ENCODE results near the gene MAP3K21. TPM values are rescaled to one million over a fixed set of nuclear protein-coding genes. Genes with fewer than 3 reads are reported as not detected.

Gene MAP3K21
- total and polyA plus RNA-seq, 7 donors = 0.04 to 0.49 (median 0.13) TPM

DNA sequence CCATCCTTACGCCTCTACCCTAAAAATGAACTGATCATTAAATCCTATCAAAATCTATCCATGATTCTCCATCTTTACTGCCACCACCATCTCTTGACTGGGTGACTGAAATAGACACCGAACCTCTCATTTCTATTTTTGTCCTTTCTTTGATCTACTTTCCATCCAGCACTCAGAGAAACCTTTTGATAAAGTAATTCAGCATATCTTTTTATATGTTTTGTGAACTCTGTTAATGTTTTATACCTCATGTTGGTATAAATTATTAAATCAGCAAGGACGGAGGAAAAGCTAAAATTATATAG, 45.0 kb upstream of the MAP3K21 start:
- no peak overlapping the region for H3K4me3 ChIP-seq
- DNase-seq (no peak), ATAC-seq (no peak)
- H3K27ac ChIP-seq = no peak overlapping the region
- TF ChIP-seq CTCF (IDR thresholded peaks at IDR 0.05) = no peak
- 91 to 96% (median 92%) methylated on average over 3 of the region's 3 CpGs for WGBS, 3 donors
- no peaks in the 10 kb centered on the region for H3K9me3 ChIP-seq
- no peaks in the 10 kb centered on the region for H3K4me1 ChIP-seq
- no peaks in the 10 kb centered on the region for H3K27me3 ChIP-seq (ENCODE audit: insufficient read depth in 3 of 3, low read length in 2 of 3)
- intact Hi-C loops (cut with DNase I) = no loop called here
- H3K36me3 ChIP-seq (ENCODE audit: insufficient read depth in 1 of 2, low read depth in 1 of 2) = no peaks in the 10 kb centered on the region

DNA sequence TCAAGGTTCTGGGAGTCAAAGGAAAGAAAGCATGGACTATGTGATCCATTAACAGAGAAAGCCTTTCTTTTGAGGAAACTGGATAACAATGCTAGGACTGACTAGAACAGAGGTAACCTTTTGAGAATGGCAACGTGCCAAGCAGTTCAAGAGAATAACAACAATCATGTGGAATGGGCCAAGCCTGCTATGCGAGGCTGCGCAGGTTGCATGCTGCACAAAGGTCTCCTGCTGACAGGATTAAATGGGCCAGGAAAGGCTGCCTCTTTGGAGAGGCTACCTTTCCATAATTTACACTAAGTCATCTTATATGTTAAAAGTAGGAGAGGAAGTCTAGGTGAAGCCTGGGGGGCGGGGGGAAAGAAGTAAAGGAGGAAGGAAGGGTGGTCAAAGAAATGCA, 37.8 kb upstream of the MAP3K21 start:
- Histone ChIP-seq H3K27me3 (ENCODE audit: insufficient read depth in 3 of 3, low read length in 2 of 3) (peaks cover 0 to 7% (median under 1%) of the 10 kb centered on the region in 3 donors), H3K4me3 (no peak overlapping the region), H3K9me3 (no peaks in the 10 kb centered on the region), H3K4me1 (no peaks in the 10 kb centered on the region), H3K36me3 (ENCODE audit: insufficient read depth in 1 of 2, low read depth in 1 of 2) (no peaks in the 10 kb centered on the region), H3K27ac (no peak overlapping the region)
- intact Hi-C loops (cut with DNase I) = no loop called here
- DNase-seq (no peak), ATAC-seq (no peak)
- no peak for TF ChIP-seq CTCF (IDR thresholded peaks at IDR 0.05)
- 64 to 73% (median 66%) methylated on average over 4 of the region's 4 CpGs for WGBS, 3 donors

DNA sequence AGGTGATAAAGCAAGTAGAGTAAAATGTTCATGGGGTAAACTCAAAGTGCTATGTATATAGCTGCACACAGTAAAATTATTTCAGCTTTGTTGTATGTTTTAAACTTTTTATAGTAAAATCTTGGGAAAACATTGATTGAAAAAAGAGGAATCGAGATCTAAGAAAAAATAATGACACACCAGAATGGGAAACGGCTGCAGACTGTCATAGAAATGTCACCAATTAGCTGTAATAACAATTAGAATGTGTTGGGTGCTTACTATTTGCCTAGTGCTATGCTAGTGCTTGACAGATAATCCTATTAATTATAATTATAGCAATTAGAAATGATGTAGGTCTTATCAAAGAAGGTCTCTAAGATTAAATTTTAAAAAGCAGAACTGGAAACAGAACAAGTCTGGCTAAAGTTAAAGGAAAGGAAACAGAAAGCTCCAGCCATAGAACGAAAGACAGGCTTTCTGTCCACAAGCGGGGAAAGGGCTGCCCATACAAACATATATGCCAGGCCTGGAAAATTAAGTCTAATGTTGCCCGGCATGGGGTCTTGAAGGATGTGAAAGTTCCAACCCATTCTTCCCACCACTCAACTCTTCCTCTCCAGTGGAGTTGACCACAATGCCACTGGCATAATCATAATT, 37.0 kb upstream of the MAP3K21 start:
- TF ChIP-seq CTCF (IDR thresholded peaks at IDR 0.05) = no peak
- Histone ChIP-seq H3K9me3 (no peaks in the 10 kb centered on the region), H3K36me3 (ENCODE audit: insufficient read depth in 1 of 2, low read depth in 1 of 2) (no peaks in the 10 kb centered on the region), H3K27ac (no peak overlapping the region), H3K27me3 (ENCODE audit: insufficient read depth in 3 of 3, low read length in 2 of 3) (peaks cover 0 to 16% (median 6%) of the 10 kb centered on the region in 3 donors), H3K4me1 (no peaks in the 10 kb centered on the region), H3K4me3 (no peak overlapping the region)
- intact Hi-C loops (cut with DNase I) = no loop called here
- DNase-seq (no peak), ATAC-seq (no peak)
- 60 to 79% (median 68%) methylated on average over 5 of the region's 5 CpGs for WGBS, 3 donors

GRCh38 chr1:233293556-233294446, 33.7 kb upstream of the MAP3K21 start:
- no peak for ATAC-seq
- DNase-seq = no peak
- Histone ChIP-seq H3K4me3 (no peak overlapping the region), H3K36me3 (ENCODE audit: insufficient read depth in 1 of 2, low read depth in 1 of 2) (no peaks in the 10 kb centered on the region), H3K27me3 (ENCODE audit: insufficient read depth in 3 of 3, low read length in 2 of 3) (peaks cover 0 to 43% (median 8%) of the 10 kb centered on the region in 3 donors), H3K27ac (no peak overlapping the region), H3K4me1 (no peaks in the 10 kb centered on the region), H3K9me3 (no peaks in the 10 kb centered on the region)
- intact Hi-C loops (cut with DNase I) = no loop called here
- no peak for TF ChIP-seq CTCF (IDR thresholded peaks at IDR 0.05)
- 89 to 93% (median 92%) methylated on average over 3 of the region's 3 CpGs for WGBS, 3 donors

Measured in psoas muscle (tissue), 8 donors.